Liver (tissue), 3 donors: Measurements from ENCODE around the gene CEP97.
"Not testable (repeated sequence)": the region's sequence is repeated elsewhere in the genome, so short reads cannot be mapped to it uniquely, and the experiment has no call there.

Experiments used
- FOXA1 ChIP-seq: IDR thresholded peaks from 2 replicates; pipeline ENCODE4 v1.6.1; 2016; ENCODE audit warnings: antibody characterized with exemption
- RAD21 ChIP-seq, 2 donors: IDR thresholded peaks; 2 replicates each; pipeline ENCODE4 v1.6.1; 2016; ENCODE audit warnings: antibody characterized with exemption in 2 of 2, mild to moderate bottlenecking in 2 of 2
- TF ChIP-seq, protein P1 (sequence below): fragments of 150-350 bp; IDR thresholded peaks from 2 replicates; pipeline ENCODE4 v1.5.1; 2017; ENCODE audit warnings: improper control_type of control experiment, low read depth, low read length; ENCODE audit not compliant: missing input control
- TF ChIP-seq, protein P2 (sequence below): IDR thresholded peaks from 2 replicates; pipeline ENCODE4 v1.6.1; 2016; ENCODE audit warnings: antibody characterized with exemption
- donor health status: healthy.
- donor health status: healthy.

DNA sequence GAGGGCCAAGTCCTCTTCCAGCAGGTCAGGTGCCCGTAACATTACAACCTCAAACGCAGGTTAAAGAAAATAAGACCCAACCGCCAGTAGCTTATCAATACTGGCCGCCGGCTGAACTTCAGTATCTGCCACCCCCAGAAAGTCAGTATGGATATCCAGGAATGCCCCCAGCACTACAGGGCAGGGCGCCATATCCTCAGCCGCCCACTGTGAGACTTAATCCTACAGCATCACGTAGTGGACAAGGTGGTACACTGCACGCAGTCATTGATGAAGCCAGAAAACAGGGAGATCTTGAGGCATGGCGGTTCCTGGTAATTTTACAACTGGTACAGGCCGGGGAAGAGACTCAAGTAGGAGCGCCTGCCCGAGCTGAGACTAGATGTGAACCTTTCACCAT, 30.9 kb upstream of the CEP97 start:
- TF ChIP-seq, protein P1, sequence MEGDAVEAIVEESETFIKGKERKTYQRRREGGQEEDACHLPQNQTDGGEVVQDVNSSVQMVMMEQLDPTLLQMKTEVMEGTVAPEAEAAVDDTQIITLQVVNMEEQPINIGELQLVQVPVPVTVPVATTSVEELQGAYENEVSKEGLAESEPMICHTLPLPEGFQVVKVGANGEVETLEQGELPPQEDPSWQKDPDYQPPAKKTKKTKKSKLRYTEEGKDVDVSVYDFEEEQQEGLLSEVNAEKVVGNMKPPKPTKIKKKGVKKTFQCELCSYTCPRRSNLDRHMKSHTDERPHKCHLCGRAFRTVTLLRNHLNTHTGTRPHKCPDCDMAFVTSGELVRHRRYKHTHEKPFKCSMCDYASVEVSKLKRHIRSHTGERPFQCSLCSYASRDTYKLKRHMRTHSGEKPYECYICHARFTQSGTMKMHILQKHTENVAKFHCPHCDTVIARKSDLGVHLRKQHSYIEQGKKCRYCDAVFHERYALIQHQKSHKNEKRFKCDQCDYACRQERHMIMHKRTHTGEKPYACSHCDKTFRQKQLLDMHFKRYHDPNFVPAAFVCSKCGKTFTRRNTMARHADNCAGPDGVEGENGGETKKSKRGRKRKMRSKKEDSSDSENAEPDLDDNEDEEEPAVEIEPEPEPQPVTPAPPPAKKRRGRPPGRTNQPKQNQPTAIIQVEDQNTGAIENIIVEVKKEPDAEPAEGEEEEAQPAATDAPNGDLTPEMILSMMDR: peak; percentile 28
- peak in 1 of 2 donors; percentile 9 for TF ChIP-seq RAD21 (IDR thresholded peaks at IDR 0.05)
- TF ChIP-seq, protein P2, sequence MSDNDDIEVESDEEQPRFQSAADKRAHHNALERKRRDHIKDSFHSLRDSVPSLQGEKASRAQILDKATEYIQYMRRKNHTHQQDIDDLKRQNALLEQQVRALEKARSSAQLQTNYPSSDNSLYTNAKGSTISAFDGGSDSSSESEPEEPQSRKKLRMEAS: not testable (repeated sequence)
- not testable (repeated sequence) for TF ChIP-seq FOXA1
